ENCODE data around the gene SFXN1.

GRCh38 chr5:175569701-175570100 is 91.3 kb downstream of the SFXN1 start:
- TF ChIP-seq ZNF143 (CRISPR knock-in tag; IDR thresholded peaks at IDR 0.05) (no peak), ZNF589 (CRISPR knock-in tag; IDR thresholded peaks at IDR 0.05; ENCODE audit: low read depth) (no peak), MAZ (CRISPR knock-in tag; conservative IDR thresholded peaks at IDR 0.05 in 1 of 2, IDR thresholded peaks at IDR 0.05 in 1 of 2) (no peak), EP300 (IDR thresholded peaks at IDR 0.05; ENCODE audit: low read length) (no peak), ZNF232 (CRISPR knock-in tag; IDR thresholded peaks at IDR 0.05) (no peak)

Data from K562 (cell line).